Measurements from ENCODE around the gene SMPD2. TPM values are rescaled to one million over a fixed set of nuclear protein-coding genes. Genes with fewer than 3 reads are reported as not detected.

The SMPD2 gene, protein sequence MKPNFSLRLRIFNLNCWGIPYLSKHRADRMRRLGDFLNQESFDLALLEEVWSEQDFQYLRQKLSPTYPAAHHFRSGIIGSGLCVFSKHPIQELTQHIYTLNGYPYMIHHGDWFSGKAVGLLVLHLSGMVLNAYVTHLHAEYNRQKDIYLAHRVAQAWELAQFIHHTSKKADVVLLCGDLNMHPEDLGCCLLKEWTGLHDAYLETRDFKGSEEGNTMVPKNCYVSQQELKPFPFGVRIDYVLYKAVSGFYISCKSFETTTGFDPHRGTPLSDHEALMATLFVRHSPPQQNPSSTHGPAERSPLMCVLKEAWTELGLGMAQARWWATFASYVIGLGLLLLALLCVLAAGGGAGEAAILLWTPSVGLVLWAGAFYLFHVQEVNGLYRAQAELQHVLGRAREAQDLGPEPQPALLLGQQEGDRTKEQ
- 7.9 TPM for polyA plus RNA-seq (2013, experiment 1 of 2; ENCODE audit: insufficient read length)
- 5.3 TPM for polyA plus RNA-seq (2013, experiment 2 of 2; ENCODE audit: insufficient read length)

- peak; percentile 90 for DNase-seq
These were observed at the start of gene SMPD2, which contains the start of gene PPIL6 for GRCh38 chr6:109440331-109441068. Gene SMPD2 (plus strand): TSS chr6:109440724. CDS start chr6:109441122, 398 bp downstream. Gene PPIL6 (minus strand): TSS chr6:109440628. CDS start chr6:109440590, 38 bp downstream.

DNA sequence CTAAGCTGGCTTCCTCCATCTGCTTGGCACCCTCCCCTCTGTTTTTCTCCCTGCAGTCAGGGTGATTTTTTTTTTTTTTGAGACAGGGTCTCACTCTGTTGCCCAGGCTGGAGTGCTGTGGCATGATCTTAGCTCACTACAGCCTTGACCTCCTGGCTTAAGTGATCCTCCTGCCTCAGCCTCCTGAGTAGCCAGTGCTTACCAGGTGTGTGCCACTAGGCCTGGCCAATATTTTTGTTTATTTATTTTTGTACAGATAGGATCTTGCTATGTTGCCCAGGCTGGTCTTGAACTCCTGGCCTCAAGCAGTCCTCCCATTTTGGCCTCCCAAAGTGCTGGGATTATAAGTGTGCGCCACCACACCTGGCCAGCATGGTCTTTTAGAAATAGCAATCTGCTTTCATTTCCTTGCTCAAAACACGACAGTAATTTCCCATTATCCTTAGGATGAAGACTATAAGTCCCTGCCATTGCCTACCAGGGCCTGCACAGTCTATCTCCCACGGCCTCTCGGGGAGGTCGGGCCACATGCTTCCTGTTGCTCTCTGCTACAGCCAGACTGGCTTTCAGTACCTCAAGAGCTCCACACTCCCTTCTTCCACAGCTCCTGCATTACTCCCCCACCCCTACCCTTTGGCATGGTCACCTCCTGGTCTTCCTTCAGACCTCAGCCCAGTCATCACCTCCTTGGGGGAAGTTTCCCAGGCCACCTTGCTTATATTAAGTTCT lies 47.2 kb upstream of the SMPD2 start:
- no peak for DNase-seq

DNA sequence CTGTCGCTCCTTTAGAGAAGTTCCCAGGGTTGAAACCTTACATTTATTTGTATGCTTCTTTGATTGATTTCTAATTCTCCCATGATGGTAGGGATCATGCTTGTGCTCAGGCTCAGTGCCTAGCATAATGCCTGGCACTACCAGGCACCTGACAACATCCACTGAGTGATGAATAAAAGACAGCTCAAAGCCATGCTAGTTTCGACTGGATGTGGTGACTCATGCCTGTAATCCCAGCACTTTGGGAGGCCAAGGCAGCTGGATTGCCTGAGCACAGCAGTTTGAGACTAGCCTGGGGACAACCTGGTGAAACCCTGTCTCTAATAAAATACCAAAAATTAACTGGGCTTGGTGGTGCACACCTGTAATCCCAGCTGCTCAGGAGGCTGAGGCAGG lies 46.6 kb upstream of the SMPD2 start:
- peak; percentile 11 for DNase-seq

DNA sequence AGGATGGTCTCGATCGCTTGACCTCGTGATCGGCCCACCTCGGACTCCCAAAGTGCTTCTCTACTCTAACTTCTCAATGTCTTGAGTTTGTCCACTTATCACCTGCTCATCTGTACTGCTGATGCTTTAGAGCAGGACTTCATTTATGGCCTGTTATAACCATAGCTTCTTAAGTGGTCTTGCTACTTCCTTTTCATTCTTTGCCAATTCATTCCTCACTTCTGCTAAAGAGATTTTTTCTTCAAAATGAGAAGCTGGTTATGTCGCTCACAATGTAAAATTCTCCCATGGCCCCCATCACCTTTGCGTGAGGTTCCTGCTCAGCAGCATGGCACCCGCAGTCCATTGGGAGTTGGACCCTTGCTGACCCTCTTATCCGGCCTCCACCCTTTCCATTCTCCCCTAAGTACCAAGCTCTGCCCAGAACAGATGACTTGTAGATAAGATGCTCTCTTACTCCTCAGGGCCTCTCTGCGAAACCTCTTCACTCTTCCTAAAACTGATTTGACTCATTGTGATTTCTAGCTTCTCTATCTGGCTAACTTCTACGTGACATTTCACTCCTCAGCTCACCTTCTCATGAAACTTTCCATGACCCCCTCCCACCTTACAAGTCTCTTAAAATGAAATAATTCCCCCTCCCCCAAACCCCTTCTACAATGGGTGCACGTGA lies 44.3 kb upstream of the SMPD2 start:
- DNase-seq: no peak

DNA sequence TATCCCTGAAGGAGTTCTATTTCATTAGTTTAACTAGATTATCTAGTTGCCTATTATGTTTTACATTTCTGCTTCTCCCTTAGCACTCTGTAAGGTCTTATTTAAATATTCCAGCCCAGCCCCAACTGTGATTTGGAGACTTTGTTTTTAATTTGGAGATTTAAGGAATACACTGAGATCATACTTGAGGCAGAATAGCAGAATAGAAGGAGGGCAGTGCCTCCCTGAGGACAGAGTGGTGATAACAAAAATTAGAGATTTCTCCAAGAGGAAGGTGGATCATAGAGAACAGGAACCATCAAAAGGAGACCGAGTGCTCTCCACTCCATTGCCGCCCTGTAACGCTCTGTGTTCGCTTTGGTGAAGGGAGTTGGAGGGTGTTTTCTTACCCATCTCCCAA lies 43.5 kb upstream of the SMPD2 start:
- no peak for DNase-seq

DNA sequence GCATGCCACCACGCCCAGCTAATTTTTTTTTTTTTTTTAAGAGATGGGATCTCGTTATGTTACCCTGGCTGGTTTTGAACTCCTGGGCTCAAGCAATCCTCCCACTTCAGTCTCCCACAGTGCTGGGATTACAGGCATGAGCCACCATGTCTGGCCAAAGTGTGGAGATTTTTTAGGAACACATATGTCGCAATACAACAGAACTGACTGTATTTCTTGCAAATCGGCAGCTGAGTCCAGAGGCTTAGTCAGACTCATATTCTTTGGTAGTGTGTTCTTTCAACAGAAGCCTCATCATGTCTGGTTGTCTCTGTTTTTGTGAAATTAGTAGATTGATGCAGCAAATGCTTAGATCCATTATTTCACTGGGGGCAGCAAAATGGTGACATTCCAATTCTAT lies 34.3 kb upstream of the SMPD2 start:
- no peak for DNase-seq

GRCh38 chr6:109411034-109411433 lies 29.5 kb upstream of the SMPD2 start:
- no peak for DNase-seq

GRCh38 chr6:109417646-109418045 lies 22.9 kb upstream of the SMPD2 start:
- DNase-seq: no peak

DNA sequence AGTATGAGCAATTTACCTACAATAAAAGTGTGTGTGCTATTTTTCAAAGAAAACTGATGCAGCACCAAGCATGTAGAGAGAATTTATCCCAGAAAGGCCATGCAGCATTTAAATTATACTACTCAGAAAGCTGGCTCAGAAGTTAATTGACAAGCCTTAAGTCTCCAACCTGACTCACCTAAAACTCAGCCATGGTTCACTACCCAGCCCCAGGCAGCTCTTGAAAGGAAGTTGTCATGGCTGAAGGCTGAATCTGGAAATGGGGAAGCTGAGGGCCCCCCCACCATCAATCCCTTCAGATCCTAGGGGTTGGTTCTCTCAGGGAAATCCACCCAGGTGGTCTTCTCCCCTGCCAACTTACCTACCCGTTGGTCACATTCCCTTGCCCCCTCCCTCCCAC lies 19.8 kb upstream of the SMPD2 start:
- DNase-seq: no peak

GRCh38 chr6:109421184-109421583 lies 19.3 kb upstream of the SMPD2 start:
- DNase-seq: no peak

- no peak for DNase-seq
These were observed 15.6 kb upstream of the SMPD2 start for GRCh38 chr6:109424946-109425345.

DNA sequence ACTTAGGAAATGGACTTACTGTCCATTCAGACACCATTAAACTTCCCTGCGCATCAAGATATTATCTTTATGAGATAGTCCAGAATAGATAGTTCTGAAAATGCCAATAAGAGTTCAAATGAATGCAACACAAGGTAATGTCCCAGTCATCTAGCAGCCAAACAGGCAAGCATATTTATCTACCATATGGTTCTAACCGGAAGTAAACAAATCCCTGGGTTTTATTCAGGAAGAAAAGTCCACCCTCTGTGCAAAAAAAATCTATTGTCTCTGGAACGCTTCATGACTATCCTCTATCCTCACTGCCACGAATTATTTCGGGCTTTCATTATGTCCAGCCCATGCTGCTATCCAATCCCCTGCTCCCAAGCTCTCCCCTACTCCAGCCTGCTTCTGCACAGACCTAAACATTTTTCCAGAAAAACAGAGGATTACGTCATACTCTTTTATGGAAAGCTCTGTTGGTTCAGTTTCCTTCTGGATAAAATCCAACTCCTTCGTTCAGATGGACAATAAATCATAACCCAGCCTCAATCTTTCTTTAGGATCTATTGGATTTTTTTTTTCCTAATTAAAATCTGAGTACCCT lies 11.5 kb upstream of the SMPD2 start:
- peak; percentile 44 for DNase-seq

DNA sequence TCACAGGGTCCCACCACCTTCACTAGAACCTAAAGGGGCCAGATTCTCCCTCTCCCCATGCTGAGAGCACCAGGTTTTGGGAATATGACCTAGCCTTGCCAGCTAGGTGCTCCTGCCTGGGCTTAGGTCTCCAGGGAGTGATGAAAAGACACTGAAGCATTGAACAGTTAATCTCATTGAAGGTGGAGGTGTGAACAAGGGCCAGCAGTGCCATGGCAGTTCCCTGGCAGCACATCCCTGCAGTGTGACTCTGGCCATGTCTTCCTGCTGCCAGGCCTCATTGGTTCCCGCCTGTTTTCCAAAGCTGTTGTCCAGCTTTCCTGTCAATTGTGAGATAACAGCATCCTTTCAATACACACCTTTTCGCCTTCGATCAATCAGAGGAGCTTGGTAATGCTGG lies 11.0 kb upstream of the SMPD2 start:
- DNase-seq: no peak

- DNase-seq: no peak
These were observed 6.1 kb upstream of the SMPD2 start for GRCh38 chr6:109434456-109434855.

DNA sequence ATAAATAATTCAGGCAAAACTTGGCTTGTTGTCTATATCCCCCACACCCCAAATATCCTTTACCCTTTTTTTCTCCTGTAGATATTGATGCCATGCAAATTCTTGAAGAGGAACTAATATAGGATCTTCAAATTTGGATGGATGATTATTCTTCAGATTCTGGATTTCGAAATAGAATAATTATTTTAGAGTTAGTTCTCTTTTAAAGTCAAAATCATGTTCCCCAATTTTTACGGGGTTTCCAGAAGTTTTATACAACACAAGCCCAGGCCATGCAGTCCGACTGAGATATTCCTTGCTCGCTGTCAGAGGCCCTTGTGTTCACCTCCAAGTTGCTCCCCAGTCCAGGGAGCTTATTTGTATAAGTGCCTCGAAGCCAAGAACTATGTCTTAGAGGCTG lies 4.5 kb upstream of the SMPD2 start:
- DNase-seq: no peak

DNA sequence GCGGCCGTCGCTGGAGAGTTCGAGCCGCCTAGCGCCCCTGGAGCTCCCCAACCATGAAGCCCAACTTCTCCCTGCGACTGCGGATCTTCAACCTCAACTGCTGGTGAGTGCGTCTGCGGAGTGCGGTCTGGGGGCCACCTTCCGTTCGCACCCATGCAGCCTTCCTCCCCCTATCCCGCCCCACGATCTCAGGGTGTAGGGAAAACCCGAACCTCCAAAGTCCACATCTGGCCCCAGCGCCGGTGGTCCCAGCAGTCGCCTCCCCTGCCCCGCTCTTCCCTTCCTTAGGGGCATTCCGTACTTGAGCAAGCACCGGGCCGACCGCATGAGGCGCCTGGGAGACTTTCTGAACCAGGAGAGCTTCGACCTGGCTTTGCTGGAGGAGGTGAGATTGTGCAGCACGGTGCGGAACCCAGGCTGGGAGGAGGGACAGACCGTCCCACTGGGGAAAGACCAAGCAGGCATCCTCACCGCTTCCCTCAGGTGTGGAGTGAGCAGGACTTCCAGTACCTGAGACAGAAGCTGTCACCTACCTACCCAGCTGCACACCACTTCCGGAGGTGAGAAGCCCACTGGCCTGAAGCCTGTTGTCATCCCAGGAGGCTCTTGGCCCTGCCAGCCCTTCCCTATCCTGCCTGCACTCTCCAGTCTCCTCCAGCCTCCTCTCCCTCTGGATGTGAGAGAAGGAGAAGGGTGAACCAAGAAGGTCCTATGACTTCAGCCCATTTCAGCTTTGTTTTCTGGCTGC lies 719 bp downstream of the SMPD2 start:
- DNase-seq: peak; percentile 44

DNA sequence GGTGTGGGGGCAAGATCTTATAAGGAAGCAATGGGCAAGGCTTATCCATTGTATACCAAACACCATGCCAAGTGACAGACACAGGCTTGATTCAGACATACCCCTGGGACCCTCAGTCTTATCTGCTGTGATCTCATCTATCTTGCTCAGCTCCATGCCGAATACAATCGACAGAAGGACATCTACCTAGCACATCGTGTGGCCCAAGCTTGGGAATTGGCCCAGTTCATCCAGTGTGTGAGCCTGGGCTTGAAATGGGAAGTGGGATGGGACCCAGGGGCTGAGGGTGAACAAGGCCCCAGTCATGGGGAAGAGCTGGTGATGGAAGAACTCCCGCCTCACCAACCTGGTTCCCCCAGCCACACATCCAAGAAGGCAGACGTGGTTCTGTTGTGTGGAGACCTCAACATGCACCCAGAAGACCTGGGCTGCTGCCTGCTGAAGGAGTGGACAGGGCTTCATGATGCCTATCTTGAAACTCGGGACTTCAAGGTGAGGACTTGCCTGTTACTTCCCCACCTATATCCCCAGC lies 1.9 kb downstream of the SMPD2 start:
- DNase-seq: no peak

- no peak for DNase-seq
These were observed 3.0 kb downstream of the SMPD2 start for GRCh38 chr6:109443425-109443950.

DNA sequence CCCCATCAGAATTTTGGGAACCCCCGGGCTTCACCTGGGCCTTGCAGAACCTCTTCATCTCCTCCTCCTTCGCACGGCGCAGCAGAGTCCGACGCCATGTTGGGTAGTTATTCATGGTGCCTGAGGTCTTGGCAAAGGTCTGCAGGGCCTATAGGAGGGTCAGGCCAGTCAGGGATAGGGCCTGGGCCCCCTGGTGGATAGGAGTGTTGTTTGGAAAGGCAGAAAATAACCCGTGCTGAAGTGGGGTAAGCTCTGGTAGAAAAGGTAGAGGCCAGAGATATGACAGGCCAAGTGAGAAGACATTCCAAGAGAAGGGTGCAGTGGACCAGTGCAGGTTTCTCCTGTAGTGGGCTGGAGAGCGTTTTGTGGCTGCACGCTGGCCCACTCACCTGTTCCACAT lies 4.9 kb downstream of the SMPD2 start:
- no peak for DNase-seq

DNA sequence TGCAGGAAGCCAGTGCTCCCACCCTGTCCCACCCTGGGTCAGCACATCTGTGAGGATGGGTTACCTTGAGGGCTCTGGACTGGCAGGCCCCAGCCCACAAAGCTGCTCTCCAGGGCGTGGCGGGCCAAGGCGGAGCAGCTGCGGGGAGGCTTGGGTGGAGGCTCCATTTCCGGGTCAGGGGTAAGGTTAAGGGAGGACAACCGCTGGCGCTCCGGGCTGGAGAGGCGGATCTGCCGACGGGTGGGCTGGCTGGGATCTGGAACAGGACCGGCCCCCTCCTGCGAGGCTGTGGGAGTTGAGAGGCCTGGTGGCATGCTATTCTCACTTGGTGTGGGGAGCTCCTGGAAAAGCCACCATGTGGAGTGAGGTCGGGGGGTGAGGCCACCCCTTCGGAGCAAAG lies 5.5 kb downstream of the SMPD2 start:
- no peak for DNase-seq

GRCh38 chr6:109446541-109446940 lies 6.0 kb downstream of the SMPD2 start:
- DNase-seq: no peak
